Measurements from ENCODE around the gene TARBP1. TPM values are rescaled to one million over a fixed set of nuclear protein-coding genes. Genes with fewer than 3 reads are reported as not detected.

Gene TARBP1
- polyA plus RNA-seq, 1 donor from 2014 or later = 267 TPM

DNA sequence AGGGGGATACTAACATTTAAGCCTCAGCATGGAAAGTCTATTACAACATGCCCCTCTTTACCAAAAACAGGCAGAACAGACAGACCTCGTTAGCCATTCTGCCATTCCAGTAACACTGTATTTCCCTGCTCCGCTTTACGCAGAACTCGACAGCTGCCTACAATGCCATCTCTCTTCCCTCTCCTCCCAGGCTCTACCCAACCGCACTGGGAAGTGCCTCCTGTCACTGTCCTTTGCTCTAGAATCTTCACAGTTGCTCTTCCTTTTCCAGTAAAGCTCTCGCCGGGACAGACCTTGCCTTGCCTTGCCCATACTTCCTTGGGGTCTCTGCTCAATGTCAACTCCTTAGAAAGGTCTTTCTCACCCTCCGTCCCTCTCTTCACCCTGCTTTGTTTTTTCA lies 82.9 kb downstream of the TARBP1 start:
- no peaks in the 10 kb centered on the region for H3K36me3 ChIP-seq (ENCODE audit: insufficient read depth, low read length)
- no peak overlapping the region for H3K4me3 ChIP-seq (ENCODE audit: low read length)
- no peaks in the 10 kb centered on the region for H3F3A ChIP-seq (ENCODE audit: insufficient read depth, low read length, poor library complexity, severe bottlenecking)
- H3K9me2 ChIP-seq (ENCODE audit: insufficient read depth, low read length) = no peaks in the 10 kb centered on the region
- TF ChIP-seq RAD21 (conservative IDR thresholded peaks at IDR 0.05) (no peak), EZH2 (IDR thresholded peaks at IDR 0.05; ENCODE audit: borderline replicate concordance, insufficient read depth, low read length, poor library complexity, severe bottlenecking) (no peak), EP300 (conservative IDR thresholded peaks at IDR 0.05; ENCODE audit: poor library complexity, severe bottlenecking) (no peak), TAF1 (IDR thresholded peaks at IDR 0.05; ENCODE audit: low read depth) (no peak), MXI1 (conservative IDR thresholded peaks at IDR 0.05; ENCODE audit: poor library complexity, severe bottlenecking) (no peak), SMC3 (conservative IDR thresholded peaks at IDR 0.05; ENCODE audit: poor library complexity) (no peak), POLR2AphosphoS5 (IDR thresholded peaks at IDR 0.05) (no peak)
- TF ChIP-seq, protein P1, sequence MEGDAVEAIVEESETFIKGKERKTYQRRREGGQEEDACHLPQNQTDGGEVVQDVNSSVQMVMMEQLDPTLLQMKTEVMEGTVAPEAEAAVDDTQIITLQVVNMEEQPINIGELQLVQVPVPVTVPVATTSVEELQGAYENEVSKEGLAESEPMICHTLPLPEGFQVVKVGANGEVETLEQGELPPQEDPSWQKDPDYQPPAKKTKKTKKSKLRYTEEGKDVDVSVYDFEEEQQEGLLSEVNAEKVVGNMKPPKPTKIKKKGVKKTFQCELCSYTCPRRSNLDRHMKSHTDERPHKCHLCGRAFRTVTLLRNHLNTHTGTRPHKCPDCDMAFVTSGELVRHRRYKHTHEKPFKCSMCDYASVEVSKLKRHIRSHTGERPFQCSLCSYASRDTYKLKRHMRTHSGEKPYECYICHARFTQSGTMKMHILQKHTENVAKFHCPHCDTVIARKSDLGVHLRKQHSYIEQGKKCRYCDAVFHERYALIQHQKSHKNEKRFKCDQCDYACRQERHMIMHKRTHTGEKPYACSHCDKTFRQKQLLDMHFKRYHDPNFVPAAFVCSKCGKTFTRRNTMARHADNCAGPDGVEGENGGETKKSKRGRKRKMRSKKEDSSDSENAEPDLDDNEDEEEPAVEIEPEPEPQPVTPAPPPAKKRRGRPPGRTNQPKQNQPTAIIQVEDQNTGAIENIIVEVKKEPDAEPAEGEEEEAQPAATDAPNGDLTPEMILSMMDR (IDR thresholded peaks at IDR 0.05; ENCODE audit: poor library complexity, severe bottlenecking) = no peak
- TF ChIP-seq, protein P2, sequence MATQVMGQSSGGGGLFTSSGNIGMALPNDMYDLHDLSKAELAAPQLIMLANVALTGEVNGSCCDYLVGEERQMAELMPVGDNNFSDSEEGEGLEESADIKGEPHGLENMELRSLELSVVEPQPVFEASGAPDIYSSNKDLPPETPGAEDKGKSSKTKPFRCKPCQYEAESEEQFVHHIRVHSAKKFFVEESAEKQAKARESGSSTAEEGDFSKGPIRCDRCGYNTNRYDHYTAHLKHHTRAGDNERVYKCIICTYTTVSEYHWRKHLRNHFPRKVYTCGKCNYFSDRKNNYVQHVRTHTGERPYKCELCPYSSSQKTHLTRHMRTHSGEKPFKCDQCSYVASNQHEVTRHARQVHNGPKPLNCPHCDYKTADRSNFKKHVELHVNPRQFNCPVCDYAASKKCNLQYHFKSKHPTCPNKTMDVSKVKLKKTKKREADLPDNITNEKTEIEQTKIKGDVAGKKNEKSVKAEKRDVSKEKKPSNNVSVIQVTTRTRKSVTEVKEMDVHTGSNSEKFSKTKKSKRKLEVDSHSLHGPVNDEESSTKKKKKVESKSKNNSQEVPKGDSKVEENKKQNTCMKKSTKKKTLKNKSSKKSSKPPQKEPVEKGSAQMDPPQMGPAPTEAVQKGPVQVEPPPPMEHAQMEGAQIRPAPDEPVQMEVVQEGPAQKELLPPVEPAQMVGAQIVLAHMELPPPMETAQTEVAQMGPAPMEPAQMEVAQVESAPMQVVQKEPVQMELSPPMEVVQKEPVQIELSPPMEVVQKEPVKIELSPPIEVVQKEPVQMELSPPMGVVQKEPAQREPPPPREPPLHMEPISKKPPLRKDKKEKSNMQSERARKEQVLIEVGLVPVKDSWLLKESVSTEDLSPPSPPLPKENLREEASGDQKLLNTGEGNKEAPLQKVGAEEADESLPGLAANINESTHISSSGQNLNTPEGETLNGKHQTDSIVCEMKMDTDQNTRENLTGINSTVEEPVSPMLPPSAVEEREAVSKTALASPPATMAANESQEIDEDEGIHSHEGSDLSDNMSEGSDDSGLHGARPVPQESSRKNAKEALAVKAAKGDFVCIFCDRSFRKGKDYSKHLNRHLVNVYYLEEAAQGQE (IDR thresholded peaks at IDR 0.05; ENCODE audit: borderline replicate concordance) = no peak
- no peak overlapping the region for H3K9ac ChIP-seq (ENCODE audit: low read length)
- H4K20me1 ChIP-seq (ENCODE audit: insufficient read depth) = no peaks in the 10 kb centered on the region
- H3K27me3 ChIP-seq (ENCODE audit: insufficient read depth, low read depth, low read length) = no peaks in the 10 kb centered on the region
- H3K79me2 ChIP-seq (replicated peaks; ENCODE audit: insufficient read depth, low read length) = no peaks in the 10 kb centered on the region
- H3K9me3 ChIP-seq (ENCODE audit: low read length) = no peaks in the 10 kb centered on the region
- H3K4me2 ChIP-seq (ENCODE audit: low read length) = no peak overlapping the region
- H2AFZ ChIP-seq (ENCODE audit: low read depth, low read length) = no peak overlapping the region
- H3K27ac ChIP-seq (ENCODE audit: low read length) = no peak overlapping the region

DNA sequence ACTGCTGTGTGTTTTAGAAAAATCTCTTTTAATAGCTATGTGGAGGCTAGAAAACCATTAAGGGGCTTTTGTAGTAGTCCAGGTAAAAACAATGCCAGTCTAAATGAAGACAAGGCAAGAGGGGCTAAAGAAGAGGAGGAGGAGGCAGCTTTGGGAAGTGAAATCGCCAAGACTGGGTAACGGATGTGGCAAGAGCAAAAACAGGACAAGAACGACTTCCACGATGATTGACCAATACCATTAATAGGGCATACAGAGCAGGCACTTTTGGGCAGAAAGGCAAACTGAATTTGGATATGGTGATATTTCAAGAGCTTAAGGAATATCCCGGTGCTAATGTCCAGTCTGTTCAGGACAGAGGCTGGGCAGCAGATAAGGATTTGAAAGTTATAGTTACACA lies 83.7 kb downstream of the TARBP1 start:
- no peaks in the 10 kb centered on the region for H3K27me3 ChIP-seq (ENCODE audit: insufficient read depth, low read depth, low read length)
- H2AFZ ChIP-seq (ENCODE audit: low read depth, low read length) = no peak overlapping the region
- TF ChIP-seq, protein P2 (IDR thresholded peaks at IDR 0.05; ENCODE audit: borderline replicate concordance) = no peak
- TF ChIP-seq POLR2AphosphoS5 (IDR thresholded peaks at IDR 0.05) (no peak), TAF1 (IDR thresholded peaks at IDR 0.05; ENCODE audit: low read depth) (no peak), EZH2 (IDR thresholded peaks at IDR 0.05; ENCODE audit: borderline replicate concordance, insufficient read depth, low read length, poor library complexity, severe bottlenecking) (no peak), MXI1 (conservative IDR thresholded peaks at IDR 0.05; ENCODE audit: poor library complexity, severe bottlenecking) (no peak), EP300 (conservative IDR thresholded peaks at IDR 0.05; ENCODE audit: poor library complexity, severe bottlenecking) (no peak), SMC3 (conservative IDR thresholded peaks at IDR 0.05; ENCODE audit: poor library complexity) (no peak), RAD21 (conservative IDR thresholded peaks at IDR 0.05) (no peak)
- TF ChIP-seq, protein P1 (IDR thresholded peaks at IDR 0.05; ENCODE audit: poor library complexity, severe bottlenecking) = no peak
- H3K79me2 ChIP-seq (replicated peaks; ENCODE audit: insufficient read depth, low read length) = no peaks in the 10 kb centered on the region
- H4K20me1 ChIP-seq (ENCODE audit: insufficient read depth) = no peaks in the 10 kb centered on the region
- H3K9me2 ChIP-seq (ENCODE audit: insufficient read depth, low read length) = no peaks in the 10 kb centered on the region
- H3K27ac ChIP-seq (ENCODE audit: low read length) = no peak overlapping the region
- no peaks in the 10 kb centered on the region for H3K36me3 ChIP-seq (ENCODE audit: insufficient read depth, low read length)
- no peak overlapping the region for H3K4me2 ChIP-seq (ENCODE audit: low read length)
- H3K9me3 ChIP-seq (ENCODE audit: low read length) = no peaks in the 10 kb centered on the region
- no peak overlapping the region for H3K4me3 ChIP-seq (ENCODE audit: low read length)
- no peak overlapping the region for H3K9ac ChIP-seq (ENCODE audit: low read length)
- H3F3A ChIP-seq (ENCODE audit: insufficient read depth, low read length, poor library complexity, severe bottlenecking) = no peaks in the 10 kb centered on the region
